ENCODE results near the gene BUD23.
"Not testable (repeated sequence)": the region's sequence is repeated elsewhere in the genome, so short reads cannot be mapped to it uniquely, and the experiment has no call there.

Gene BUD23

GRCh38 chr7:73668103-73668885, 15.1 kb upstream of the BUD23 start:
- DNase-seq: no peak

- no peak for DNase-seq
Measured at GRCh38 chr7:73668886-73669230, 14.5 kb upstream of the BUD23 start.

- no peak for DNase-seq
Measured at GRCh38 chr7:73669288-73669701, 14.1 kb upstream of the BUD23 start.

DNA sequence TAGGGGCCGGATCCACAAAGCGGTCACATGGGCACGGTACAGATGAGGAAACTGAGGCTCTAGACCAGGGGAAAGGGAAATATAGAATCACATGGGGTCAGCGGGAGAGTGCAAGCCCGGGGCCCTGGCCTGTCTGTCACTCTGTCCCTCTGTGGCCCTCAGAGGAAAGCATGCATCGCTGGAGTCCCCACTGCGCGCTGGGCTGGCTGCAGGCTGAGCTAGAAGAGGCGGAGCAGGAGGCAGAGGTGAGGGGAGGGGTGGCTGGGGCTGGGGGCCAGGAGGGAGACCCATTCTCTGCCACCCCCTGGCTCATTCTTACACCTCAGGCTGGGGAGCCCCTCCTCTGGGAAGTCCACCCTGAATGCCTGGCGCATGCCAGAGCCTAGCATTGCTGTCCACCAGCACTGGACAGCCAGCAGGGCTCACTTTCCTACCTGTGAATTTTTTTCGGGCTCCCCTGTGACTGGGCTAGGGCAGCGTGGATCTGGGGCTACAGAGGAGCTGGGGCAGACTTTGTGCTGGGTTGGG, 13.5 kb upstream of the BUD23 start:
- DNase-seq: no peak

DNA sequence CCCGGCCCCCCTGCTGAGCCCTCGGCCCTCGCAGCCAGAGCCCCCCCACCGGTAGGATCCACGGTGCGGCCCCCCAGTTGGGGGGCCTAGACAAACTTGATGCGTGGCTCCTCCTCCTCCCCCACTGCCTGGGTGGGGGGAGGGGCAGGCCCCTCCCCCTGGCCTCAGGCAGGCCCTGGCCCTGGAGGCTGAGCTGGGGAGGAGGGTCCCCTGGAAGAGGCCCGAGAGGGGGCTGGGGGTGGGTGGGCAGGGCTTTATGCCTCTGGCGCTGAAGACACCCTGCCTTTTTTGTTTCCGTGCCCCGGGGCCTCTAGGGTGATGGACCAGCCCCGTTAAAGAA, 12.1 kb upstream of the BUD23 start:
- DNase-seq: no peak

- DNase-seq: no peak
Measured at GRCh38 chr7:73671857-73672445, 11.4 kb upstream of the BUD23 start.

- no peak for DNase-seq
Measured at GRCh38 chr7:73674468-73675124, 8.8 kb upstream of the BUD23 start.

GRCh38 chr7:73676062-73676461, 7.3 kb upstream of the BUD23 start:
- not testable (repeated sequence) for DNase-seq

DNA sequence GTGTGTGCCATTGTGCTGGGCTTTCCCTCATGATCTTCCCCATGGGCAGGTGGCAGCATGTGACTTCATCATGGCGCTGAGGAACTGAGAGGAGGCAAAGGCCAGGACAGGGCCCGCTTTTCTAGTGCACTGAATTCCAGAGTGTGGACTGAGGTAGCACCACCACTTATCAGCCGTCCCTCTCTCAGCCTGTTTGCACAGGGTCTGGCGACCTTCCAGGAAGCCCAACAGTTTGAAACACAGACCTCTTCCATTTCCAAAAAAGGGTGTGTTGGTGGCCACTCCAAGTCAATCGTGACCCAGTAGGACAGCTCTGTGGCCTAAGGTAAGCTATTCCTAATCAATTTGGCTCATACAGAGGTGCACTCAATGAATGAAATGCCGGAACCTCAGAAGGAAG, 4.5 kb upstream of the BUD23 start:
- DNase-seq: no peak

GRCh38 chr7:73679709-73680108, 3.7 kb upstream of the BUD23 start:
- DNase-seq: no peak

- no peak for DNase-seq
Measured at GRCh38 chr7:73680501-73680900, 2.9 kb upstream of the BUD23 start.

- no peak for DNase-seq
Measured at GRCh38 chr7:73681031-73681430, 2.4 kb upstream of the BUD23 start.

GRCh38 chr7:73682745-73683055, 697 bp upstream of the BUD23 start:
- DNase-seq: no peak

DNA sequence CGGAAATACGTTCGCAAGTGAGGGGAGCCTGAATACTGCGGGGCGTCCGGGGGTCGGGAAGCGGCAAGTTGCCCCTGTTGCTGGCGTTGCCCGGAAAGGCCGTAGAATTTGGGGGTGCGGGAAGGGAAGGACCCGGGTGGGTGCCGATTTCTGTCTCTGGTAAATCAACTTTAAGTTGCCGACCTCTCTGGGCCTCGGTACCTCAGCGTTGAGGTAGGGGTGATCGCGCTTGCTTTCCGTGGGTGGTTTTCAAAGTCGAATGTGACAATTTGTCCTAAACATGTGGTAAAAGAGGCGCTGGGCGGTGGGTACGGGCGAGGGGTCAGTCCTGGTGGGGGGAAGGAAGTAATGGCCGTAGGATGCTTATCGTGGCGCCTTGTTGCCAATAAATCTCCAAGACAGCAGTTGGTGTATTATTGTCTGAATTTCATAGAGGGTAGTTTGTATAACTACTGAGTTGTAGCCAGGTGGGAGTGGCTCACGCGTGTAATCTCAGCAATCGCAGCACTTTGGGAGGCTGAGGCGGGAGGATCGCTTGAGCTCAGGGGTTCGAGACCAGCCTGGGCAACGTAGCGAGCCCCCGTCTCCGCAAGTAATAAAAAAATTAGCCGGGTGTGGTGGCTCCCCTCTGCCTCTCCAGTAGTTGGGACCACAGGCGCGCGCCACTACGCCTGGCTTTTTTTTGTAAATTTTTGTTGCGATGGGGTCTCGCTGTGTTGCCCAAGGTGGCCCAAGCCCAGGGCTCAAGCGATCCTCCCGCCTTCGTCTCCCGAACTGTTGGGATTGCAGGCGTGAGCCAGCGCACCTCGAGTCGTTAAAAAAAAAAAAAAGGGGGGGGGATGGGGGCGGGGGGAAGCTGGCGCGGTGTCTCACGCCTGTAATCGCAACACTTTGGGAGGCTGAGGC, 644 bp downstream of the BUD23 start:
- no peak for DNase-seq

DNA sequence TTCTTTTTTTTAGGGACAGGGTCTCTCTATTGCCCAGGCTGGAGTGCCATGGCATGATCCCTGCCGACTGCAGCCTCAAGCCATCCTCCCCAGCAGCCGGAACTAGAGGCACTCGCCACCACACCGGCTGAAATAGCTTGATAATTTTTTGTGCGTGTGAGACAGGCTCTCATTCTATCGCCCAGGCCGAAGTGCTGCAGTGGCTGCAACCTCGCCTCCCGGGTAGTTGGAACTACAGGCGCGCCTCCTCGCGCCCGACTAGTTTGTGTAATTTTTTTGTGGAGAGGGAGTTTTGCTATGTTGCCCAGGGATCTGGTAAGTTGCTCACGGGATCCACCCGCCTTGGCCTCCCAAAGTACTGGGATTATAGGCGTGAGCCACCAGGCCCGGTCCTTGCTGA, 1.9 kb downstream of the BUD23 start:
- no peak for DNase-seq

- no peak for DNase-seq
Measured at GRCh38 chr7:73688288-73688687, 4.9 kb downstream of the BUD23 start.

- no peak for DNase-seq
Measured at GRCh38 chr7:73690646-73691045, 7.2 kb downstream of the BUD23 start.

GRCh38 chr7:73696372-73696771, 13.0 kb downstream of the BUD23 start:
- no peak for DNase-seq

- no peak for DNase-seq
Measured at GRCh38 chr7:73698410-73698809, 15.0 kb downstream of the BUD23 start.

GRCh38 chr7:73699370-73700068, 16.1 kb downstream of the BUD23 start:
- no peak for DNase-seq

DNA sequence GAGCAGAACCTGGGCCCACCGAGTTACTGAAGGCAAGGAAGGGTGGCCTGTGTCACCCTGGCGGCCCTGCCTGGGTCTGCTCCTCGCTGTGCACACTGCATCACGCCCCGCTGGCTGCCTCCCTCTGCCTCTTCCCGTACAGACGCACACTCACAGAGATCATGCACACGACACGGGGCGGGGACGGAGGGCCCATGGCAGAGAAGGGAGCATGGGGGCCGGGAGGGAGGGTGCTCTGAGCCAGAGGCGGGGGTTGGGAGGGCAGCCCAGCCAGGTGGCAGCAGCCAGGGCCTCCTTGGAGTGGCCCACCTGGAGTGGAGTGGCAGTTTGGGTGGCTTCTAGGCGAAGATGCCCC, 16.6 kb downstream of the BUD23 start:
- DNase-seq: no peak

- no peak for DNase-seq
Measured at GRCh38 chr7:73700581-73701134, 17.3 kb downstream of the BUD23 start.

Measured in CD4-positive, alpha-beta T cell treated with Interleukin-17A for 4 hours (primary cell).